ENCODE results near the gene UFSP1. TPM values are rescaled to one million over a fixed set of nuclear protein-coding genes. Genes with fewer than 3 reads are reported as not detected.

UFSP1 gene
- total and polyA plus RNA-seq, 2 of the 13 experiments (the other 11 are each of a cell fraction or from before 2014, with no cell fraction given): 0.65 to 3.3 TPM

DNA sequence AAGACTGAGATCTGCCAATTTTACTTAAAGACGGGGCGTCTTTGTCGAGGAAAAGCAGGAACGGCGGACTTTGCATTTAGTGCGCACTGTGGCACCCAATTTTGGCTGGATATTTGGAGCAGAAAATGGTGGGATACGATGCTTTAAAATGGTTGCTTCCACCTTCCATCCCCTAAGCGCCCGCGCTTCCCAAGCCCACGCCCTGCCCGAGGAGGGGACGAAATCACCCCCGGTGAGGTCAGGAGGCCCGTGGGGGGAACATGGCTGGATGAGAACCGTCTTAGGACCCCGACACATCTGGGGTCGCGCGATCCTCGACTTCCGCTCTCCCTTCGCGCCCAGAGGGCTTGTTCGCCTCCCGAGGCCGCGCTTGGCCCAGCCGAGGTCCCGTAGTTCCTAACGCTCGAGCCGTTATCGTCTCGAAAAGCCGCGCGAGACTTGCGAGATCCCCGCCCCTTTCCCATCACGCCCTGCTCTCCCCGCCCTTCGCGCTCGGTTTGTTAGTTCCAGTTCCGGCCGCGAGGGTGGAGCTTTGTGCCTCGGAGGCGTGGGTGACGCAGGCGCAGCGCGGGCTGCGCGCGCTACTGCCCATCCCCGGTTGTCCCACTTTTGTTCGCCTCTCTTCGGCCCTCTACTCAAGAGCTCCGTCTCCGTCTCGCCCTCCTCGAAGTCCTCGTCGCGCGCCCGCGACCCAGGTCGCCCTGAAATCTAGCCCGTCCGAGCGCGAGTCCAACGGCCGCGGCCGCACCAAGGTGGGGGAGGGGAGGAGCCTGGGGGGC is 14.7 kb downstream of the UFSP1 start, which contains the start of gene SRRT (continued):
- peak; percentile 86; the same call in 1 of the 2 replicates for TF ChIP-seq PRDM10 (CRISPR knock-in tag; IDR thresholded peaks at IDR 0.05; ENCODE audit: low read depth)
- TF ChIP-seq MZF1 (CRISPR knock-in tag; IDR thresholded peaks at IDR 0.05; ENCODE audit: borderline replicate concordance): no peak
- peak; percentile 93; the same call in 1 of the 2 replicates for TF ChIP-seq ZXDC (CRISPR knock-in tag; IDR thresholded peaks at IDR 0.05)
- TF ChIP-seq, protein P1, sequence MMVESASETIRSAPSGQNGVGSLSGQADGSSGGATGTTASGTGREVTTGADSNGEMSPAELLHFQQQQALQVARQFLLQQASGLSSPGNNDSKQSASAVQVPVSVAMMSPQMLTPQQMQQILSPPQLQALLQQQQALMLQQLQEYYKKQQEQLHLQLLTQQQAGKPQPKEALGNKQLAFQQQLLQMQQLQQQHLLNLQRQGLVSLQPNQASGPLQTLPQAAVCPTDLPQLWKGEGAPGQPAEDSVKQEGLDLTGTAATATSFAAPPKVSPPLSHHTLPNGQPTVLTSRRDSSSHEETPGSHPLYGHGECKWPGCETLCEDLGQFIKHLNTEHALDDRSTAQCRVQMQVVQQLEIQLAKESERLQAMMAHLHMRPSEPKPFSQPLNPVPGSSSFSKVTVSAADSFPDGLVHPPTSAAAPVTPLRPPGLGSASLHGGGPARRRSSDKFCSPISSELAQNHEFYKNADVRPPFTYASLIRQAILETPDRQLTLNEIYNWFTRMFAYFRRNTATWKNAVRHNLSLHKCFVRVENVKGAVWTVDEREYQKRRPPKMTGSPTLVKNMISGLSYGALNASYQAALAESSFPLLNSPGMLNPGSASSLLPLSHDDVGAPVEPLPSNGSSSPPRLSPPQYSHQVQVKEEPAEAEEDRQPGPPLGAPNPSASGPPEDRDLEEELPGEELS (CRISPR knock-in tag; IDR thresholded peaks at IDR 0.05): peak; percentile 59; the same call in 1 of the 2 replicates
- peak; percentile 89 for TF ChIP-seq SALL1 (CRISPR knock-in tag; IDR thresholded peaks at IDR 0.05)
- TF ChIP-seq NRL (CRISPR knock-in tag; IDR thresholded peaks at IDR 0.05; ENCODE audit: borderline replicate concordance): peak; percentile 70; the same call in 1 of the 2 replicates
- peak; percentile 98 for TF ChIP-seq ZFX (CRISPR knock-in tag; IDR thresholded peaks at IDR 0.05; ENCODE audit: low read depth)
- peak; percentile 60; the same call in 1 of the 2 replicates for TF ChIP-seq ZBTB33 (CRISPR knock-in tag; IDR thresholded peaks at IDR 0.05)
- TF ChIP-seq POGK (CRISPR knock-in tag; conservative IDR thresholded peaks at IDR 0.05): peak; percentile 66; the same call in 1 of the 2 replicates
- peak; percentile 92 for TF ChIP-seq ETV5 (CRISPR knock-in tag; IDR thresholded peaks at IDR 0.05; ENCODE audit: borderline replicate concordance)
- no peak for TF ChIP-seq NONO (IDR thresholded peaks at IDR 0.05)
- peak; percentile 92 for TF ChIP-seq NONO (CRISPR knock-in tag; conservative IDR thresholded peaks at IDR 0.05)
- TF ChIP-seq, protein P2, sequence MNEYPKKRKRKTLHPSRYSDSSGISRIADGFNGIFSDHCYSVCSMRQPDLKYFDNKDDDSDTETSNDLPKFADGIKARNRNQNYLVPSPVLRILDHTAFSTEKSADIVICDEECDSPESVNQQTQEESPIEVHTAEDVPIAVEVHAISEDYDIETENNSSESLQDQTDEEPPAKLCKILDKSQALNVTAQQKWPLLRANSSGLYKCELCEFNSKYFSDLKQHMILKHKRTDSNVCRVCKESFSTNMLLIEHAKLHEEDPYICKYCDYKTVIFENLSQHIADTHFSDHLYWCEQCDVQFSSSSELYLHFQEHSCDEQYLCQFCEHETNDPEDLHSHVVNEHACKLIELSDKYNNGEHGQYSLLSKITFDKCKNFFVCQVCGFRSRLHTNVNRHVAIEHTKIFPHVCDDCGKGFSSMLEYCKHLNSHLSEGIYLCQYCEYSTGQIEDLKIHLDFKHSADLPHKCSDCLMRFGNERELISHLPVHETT (CRISPR knock-in tag; conservative IDR thresholded peaks at IDR 0.05): peak; percentile 96

Data from HepG2 (cell line).